Vagina (tissue), 2 donors: ENCODE data around the gene NAALAD2. TPM values are rescaled to one million over a fixed set of nuclear protein-coding genes. Genes with fewer than 3 reads are reported as not detected.
"Not testable (repeated sequence)": the region's sequence is repeated elsewhere in the genome, so short reads cannot be mapped to it uniquely, and the experiment has no call there.

Experiments used
- DNase-seq, 2 donors: peaks; one replicate each; pipeline ENCODE4 v3.0.0-alpha.2; 2017; ENCODE audit errors: extremely low spot score in 2 of 2
- H3K27ac ChIP-seq: fragments of 200-600 bp; sonication (generic); one replicate; pipeline ENCODE4 v1.5.1; 2019
- H3K27me3 ChIP-seq: fragments of 200-600 bp; sonication (generic); one replicate; pipeline ENCODE4 v1.5.1; 2019
- H3K36me3 ChIP-seq, 2 donors: fragments of 200-600 bp; sonication (generic); one replicate each; pipeline ENCODE4 v1.5.1; 2017 to 2019
- H3K4me1 ChIP-seq: fragments of 200-600 bp; sonication (generic); one replicate; pipeline ENCODE4 v1.5.1; 2019
- H3K4me3 ChIP-seq, 2 donors: fragments of 200-600 bp; sonication (generic); 1 replicate in 1 of 2; 2 replicates in 1 of 2; pipeline ENCODE4 v1.5.1; 2016 to 2019
- H3K9me3 ChIP-seq: fragments of 200-600 bp; sonication (generic); one replicate; pipeline ENCODE4 v1.5.1; 2019
- CTCF ChIP-seq, 3 experiments: fragments of 450-650 bp in 2 of 3; fragments of 200-600 bp in 1 of 3; sonication (generic) in 1 of 3; IDR thresholded peaks; one replicate each; pipeline ENCODE4 v1.5.1; 2017 to 2019; ENCODE audit warnings: antibody characterized with exemption in 3 of 3, mild to moderate bottlenecking in 2 of 3, moderate library complexity in 2 of 3
- POLR2A ChIP-seq, 2 donors: fragments of 450-650 bp; IDR thresholded peaks; one replicate each; pipeline ENCODE4 v1.6.1; 2017; ENCODE audit warnings: antibody characterized with exemption in 2 of 2, mild to moderate bottlenecking in 2 of 2, moderate library complexity in 2 of 2
- POLR2AphosphoS5 ChIP-seq, 2 donors: sonication (generic); formaldehyde crosslinking; IDR thresholded peaks; one replicate each; pipeline ENCODE4 v1.9.0; 2017; ENCODE audit warnings: antibody characterized with exemption in 2 of 2, mild to moderate bottlenecking in 2 of 2, low read depth in 1 of 2; ENCODE audit not compliant: insufficient read depth in 1 of 2
- intact Hi-C: fragments of 100-400 bp; cut with DNase I; formaldehyde crosslinking; loops from one replicate; pipeline ENCODE4 v1.15.1; 2023
- total RNA-seq: library from RNA; depleted of rRNA; stranded (reverse); fragments of >200 nt; gene quantifications from one replicate; pipeline ENCODE4 v1.2.3, GENCODE V29; 2016

Gene NAALAD2
- total RNA-seq, 1 donor from 2014 or later, result 0.98 TPM

- Histone ChIP-seq H3K4me1 (no peaks in the 10 kb centered on the region), H3K27me3 (no peaks in the 10 kb centered on the region), H3K27ac (no peak overlapping the region), H3K9me3 (no peaks in the 10 kb centered on the region), H3K4me3 (no peak overlapping the region), H3K36me3 (no peaks in the 10 kb centered on the region)
- DNase-seq, result no peak
- intact Hi-C loops, result no loop called here
- no peak for TF ChIP-seq POLR2AphosphoS5 (IDR thresholded peaks at IDR 0.05; ENCODE audit: insufficient read depth in 1 of 2, low read depth in 1 of 2)
- TF ChIP-seq CTCF (IDR thresholded peaks at IDR 0.05), result no peak
- no peak for TF ChIP-seq POLR2A (IDR thresholded peaks at IDR 0.05)
Measured at GRCh38 chr11:90148900-90149299, 14.4 kb downstream of the NAALAD2 start.

GRCh38 chr11:90166982-90167573 lies 32.6 kb downstream of the NAALAD2 start:
- H3K36me3 ChIP-seq, H3K9me3 ChIP-seq, H3K27ac ChIP-seq, DNase-seq, H3K4me1 ChIP-seq, intact Hi-C loops, H3K4me3 ChIP-seq, H3K27me3 ChIP-seq: not testable (repeated sequence)

- DNase-seq, intact Hi-C loops: not testable (repeated sequence)
Measured at GRCh38 chr11:90167704-90168103, 33.2 kb downstream of the NAALAD2 start.

GRCh38 chr11:90168571-90168970 lies 34.1 kb downstream of the NAALAD2 start:
- no peaks in the 10 kb centered on the region for H3K9me3 ChIP-seq
- intact Hi-C loops, result no loop called here
- no peak overlapping the region for H3K4me3 ChIP-seq
- no peaks in the 10 kb centered on the region for H3K27me3 ChIP-seq
- no peak overlapping the region for H3K27ac ChIP-seq
- H3K36me3 ChIP-seq, result no peaks in the 10 kb centered on the region
- TF ChIP-seq POLR2A (IDR thresholded peaks at IDR 0.05) (no peak), CTCF (IDR thresholded peaks at IDR 0.05) (no peak), POLR2AphosphoS5 (IDR thresholded peaks at IDR 0.05; ENCODE audit: insufficient read depth in 1 of 2, low read depth in 1 of 2) (no peak)
- no peaks in the 10 kb centered on the region for H3K4me1 ChIP-seq
- no peak for DNase-seq

More at GRCh38 chr11:90167704-90168103, 33.2 kb downstream of the NAALAD2 start:
- H3K4me3 ChIP-seq, H3K4me1 ChIP-seq, H3K27ac ChIP-seq, H3K36me3 ChIP-seq, H3K27me3 ChIP-seq, H3K9me3 ChIP-seq: not testable (repeated sequence)

- no peaks in the 10 kb centered on the region for H3K27me3 ChIP-seq
- intact Hi-C loops, result no loop called here
Measured at GRCh38 chr11:90171359-90171758, 36.9 kb downstream of the NAALAD2 start.

More at GRCh38 chr11:90171359-90171758, 36.9 kb downstream of the NAALAD2 start:
- DNase-seq, result no peak
- no peak for TF ChIP-seq CTCF (IDR thresholded peaks at IDR 0.05)
- no peak for TF ChIP-seq POLR2AphosphoS5 (IDR thresholded peaks at IDR 0.05; ENCODE audit: insufficient read depth in 1 of 2, low read depth in 1 of 2)
- no peak for TF ChIP-seq POLR2A (IDR thresholded peaks at IDR 0.05)
- Histone ChIP-seq H3K36me3 (no peaks in the 10 kb centered on the region), H3K4me1 (no peaks in the 10 kb centered on the region), H3K4me3 (no peak overlapping the region), H3K9me3 (no peaks in the 10 kb centered on the region), H3K27ac (no peak overlapping the region)
